ENCODE data around the gene FBXL7. TPM values are rescaled to one million over a fixed set of nuclear protein-coding genes. Genes with fewer than 3 reads are reported as not detected.

The FBXL7 gene
- total RNA-seq, 1 experiment from 2014 or later: not detected

DNA sequence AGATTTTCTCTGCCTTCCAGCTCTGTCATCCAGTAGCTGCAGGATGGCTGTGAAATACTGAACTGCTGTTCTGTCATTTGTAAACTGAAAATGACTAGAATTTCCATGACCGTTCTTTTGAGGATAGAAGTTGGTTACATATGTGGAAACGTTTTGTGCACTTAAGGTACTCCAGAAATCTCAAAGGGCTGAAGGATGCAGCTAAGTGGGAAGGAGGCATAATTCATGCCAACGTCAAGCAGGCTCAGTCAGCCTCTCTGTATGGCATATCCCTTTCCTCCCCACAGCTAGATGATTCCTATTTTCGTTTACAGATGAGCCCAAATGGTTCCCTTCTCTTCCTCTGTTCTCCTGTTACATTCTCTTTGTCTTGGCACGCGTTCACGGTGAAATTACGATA is 257.6 kb downstream of the FBXL7 start:
- Histone ChIP-seq H3K9me3 (ENCODE audit: control insufficient read depth, insufficient read depth, low read depth, low read length) (no peaks in the 10 kb centered on the region), H3K27me3 (ENCODE audit: control insufficient read depth, insufficient read depth, low read length) (no peaks in the 10 kb centered on the region), H3K27ac (ENCODE audit: low read length) (no peak overlapping the region), H3K4me3 (ENCODE audit: low read depth in 2 of 2, low read length in 2 of 2) (no peak overlapping the region), H3K36me3 (ENCODE audit: control insufficient read depth, insufficient read depth, low read length) (no peaks in the 10 kb centered on the region), H3K4me1 (ENCODE audit: control insufficient read depth, insufficient read depth, low read length) (no peaks in the 10 kb centered on the region)
- BruUV-seq (replicated peaks): no TSS peak
- no peak for ATAC-seq
- TF ChIP-seq, protein P1, sequence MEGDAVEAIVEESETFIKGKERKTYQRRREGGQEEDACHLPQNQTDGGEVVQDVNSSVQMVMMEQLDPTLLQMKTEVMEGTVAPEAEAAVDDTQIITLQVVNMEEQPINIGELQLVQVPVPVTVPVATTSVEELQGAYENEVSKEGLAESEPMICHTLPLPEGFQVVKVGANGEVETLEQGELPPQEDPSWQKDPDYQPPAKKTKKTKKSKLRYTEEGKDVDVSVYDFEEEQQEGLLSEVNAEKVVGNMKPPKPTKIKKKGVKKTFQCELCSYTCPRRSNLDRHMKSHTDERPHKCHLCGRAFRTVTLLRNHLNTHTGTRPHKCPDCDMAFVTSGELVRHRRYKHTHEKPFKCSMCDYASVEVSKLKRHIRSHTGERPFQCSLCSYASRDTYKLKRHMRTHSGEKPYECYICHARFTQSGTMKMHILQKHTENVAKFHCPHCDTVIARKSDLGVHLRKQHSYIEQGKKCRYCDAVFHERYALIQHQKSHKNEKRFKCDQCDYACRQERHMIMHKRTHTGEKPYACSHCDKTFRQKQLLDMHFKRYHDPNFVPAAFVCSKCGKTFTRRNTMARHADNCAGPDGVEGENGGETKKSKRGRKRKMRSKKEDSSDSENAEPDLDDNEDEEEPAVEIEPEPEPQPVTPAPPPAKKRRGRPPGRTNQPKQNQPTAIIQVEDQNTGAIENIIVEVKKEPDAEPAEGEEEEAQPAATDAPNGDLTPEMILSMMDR (IDR thresholded peaks at IDR 0.05): no peak
- TF ChIP-seq POLR2AphosphoS5 (IDR thresholded peaks at IDR 0.05; ENCODE audit: low read depth, low read length) (no peak), TCF7L2 (IDR thresholded peaks at IDR 0.05; ENCODE audit: low read depth, low read length) (no peak), SIN3A (IDR thresholded peaks at IDR 0.05; ENCODE audit: borderline replicate concordance, insufficient read depth, low read depth, low read length) (no peak)
- TF ChIP-seq, protein P2, sequence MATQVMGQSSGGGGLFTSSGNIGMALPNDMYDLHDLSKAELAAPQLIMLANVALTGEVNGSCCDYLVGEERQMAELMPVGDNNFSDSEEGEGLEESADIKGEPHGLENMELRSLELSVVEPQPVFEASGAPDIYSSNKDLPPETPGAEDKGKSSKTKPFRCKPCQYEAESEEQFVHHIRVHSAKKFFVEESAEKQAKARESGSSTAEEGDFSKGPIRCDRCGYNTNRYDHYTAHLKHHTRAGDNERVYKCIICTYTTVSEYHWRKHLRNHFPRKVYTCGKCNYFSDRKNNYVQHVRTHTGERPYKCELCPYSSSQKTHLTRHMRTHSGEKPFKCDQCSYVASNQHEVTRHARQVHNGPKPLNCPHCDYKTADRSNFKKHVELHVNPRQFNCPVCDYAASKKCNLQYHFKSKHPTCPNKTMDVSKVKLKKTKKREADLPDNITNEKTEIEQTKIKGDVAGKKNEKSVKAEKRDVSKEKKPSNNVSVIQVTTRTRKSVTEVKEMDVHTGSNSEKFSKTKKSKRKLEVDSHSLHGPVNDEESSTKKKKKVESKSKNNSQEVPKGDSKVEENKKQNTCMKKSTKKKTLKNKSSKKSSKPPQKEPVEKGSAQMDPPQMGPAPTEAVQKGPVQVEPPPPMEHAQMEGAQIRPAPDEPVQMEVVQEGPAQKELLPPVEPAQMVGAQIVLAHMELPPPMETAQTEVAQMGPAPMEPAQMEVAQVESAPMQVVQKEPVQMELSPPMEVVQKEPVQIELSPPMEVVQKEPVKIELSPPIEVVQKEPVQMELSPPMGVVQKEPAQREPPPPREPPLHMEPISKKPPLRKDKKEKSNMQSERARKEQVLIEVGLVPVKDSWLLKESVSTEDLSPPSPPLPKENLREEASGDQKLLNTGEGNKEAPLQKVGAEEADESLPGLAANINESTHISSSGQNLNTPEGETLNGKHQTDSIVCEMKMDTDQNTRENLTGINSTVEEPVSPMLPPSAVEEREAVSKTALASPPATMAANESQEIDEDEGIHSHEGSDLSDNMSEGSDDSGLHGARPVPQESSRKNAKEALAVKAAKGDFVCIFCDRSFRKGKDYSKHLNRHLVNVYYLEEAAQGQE (IDR thresholded peaks at IDR 0.05; ENCODE audit: insufficient read depth in 1 of 2, low read depth in 2 of 2, low read length in 1 of 2): no peak
- intact Hi-C loops (cut with micrococcal nuclease; ENCODE audit: unreplicated experiment): no loop called here
- POLR2A ChIA-PET: no interaction called here
- DNase-seq (ENCODE audit: low read depth, low spot score): no peak
- CTCF ChIA-PET: no interaction called here
- in situ Hi-C loops (cut with HindIII; ENCODE audit: low pct_unique_long_range_greater_than_20kb, low sequenced_read_pairs): no loop called here

DNA sequence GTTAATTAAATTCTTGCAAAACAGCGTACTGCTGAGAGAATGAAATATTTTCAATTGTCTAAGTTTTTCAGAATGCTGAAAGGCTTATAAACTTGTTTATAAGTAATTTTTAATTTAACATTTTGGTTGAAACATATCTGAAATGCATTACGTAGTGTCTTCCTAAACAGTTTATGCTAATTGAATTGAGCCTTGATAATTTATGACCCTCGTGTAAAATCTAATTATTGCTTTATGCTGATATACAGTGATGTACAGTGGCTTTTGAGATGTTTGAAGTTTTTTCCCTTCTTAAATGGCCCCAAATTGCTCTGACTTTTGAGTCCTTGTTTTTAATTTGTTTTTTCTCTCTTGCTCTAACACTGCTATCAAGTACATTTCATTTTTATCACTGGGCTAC is 262.7 kb downstream of the FBXL7 start:
- no TSS peak for BruUV-seq (replicated peaks)
- H3K4me1 ChIP-seq (ENCODE audit: control insufficient read depth, insufficient read depth, low read length): no peaks in the 10 kb centered on the region
- TF ChIP-seq SIN3A (IDR thresholded peaks at IDR 0.05; ENCODE audit: borderline replicate concordance, insufficient read depth, low read depth, low read length): no peak
- H3K27me3 ChIP-seq (ENCODE audit: control insufficient read depth, insufficient read depth, low read length): no peaks in the 10 kb centered on the region
- no peak overlapping the region for H3K4me3 ChIP-seq (ENCODE audit: low read depth in 2 of 2, low read length in 2 of 2)
- in situ Hi-C loops (cut with HindIII; ENCODE audit: low pct_unique_long_range_greater_than_20kb, low sequenced_read_pairs): no loop called here
- ATAC-seq (no peak), DNase-seq (ENCODE audit: low read depth, low spot score) (no peak)
- ChIA-PET CTCF (no interaction called here), POLR2A (no interaction called here)
- no peaks in the 10 kb centered on the region for H3K9me3 ChIP-seq (ENCODE audit: control insufficient read depth, insufficient read depth, low read depth, low read length)
- H3K27ac ChIP-seq (ENCODE audit: low read length): no peak overlapping the region
- intact Hi-C loops (cut with micrococcal nuclease; ENCODE audit: unreplicated experiment): no loop called here
- H3K36me3 ChIP-seq (ENCODE audit: control insufficient read depth, insufficient read depth, low read length): no peaks in the 10 kb centered on the region

DNA sequence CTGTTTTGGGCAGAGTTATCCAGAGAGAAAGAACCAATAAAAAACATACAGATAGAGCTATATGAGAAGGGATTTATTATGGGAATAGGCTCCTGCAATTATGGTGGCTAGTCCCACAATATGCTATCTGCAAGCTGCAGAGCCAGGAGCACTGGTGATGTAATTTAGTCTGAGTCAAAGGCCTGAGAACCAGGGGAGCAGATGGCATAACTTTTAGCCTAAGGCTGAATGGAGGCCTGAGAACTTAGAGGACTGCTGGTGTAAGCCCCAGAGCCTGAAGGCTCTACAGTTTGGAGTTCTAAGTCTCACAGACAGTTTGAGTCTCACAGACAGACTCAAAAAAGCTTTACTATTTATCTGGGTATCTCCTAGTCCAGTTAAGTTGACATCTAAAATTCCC is 263.8 kb downstream of the FBXL7 start:
- BruUV-seq (replicated peaks): no TSS peak
- no peaks in the 10 kb centered on the region for H3K9me3 ChIP-seq (ENCODE audit: control insufficient read depth, insufficient read depth, low read depth, low read length)
- no peaks in the 10 kb centered on the region for H3K27me3 ChIP-seq (ENCODE audit: control insufficient read depth, insufficient read depth, low read length)
- TF ChIP-seq, protein P1 (IDR thresholded peaks at IDR 0.05): no peak
- no peak for TF ChIP-seq TCF7L2 (IDR thresholded peaks at IDR 0.05; ENCODE audit: low read depth, low read length)
- TF ChIP-seq, protein P2 (IDR thresholded peaks at IDR 0.05; ENCODE audit: insufficient read depth in 1 of 2, low read depth in 2 of 2, low read length in 1 of 2): no peak
- in situ Hi-C loops (cut with HindIII; ENCODE audit: low pct_unique_long_range_greater_than_20kb, low sequenced_read_pairs): no loop called here
- no peak for DNase-seq (ENCODE audit: low read depth, low spot score)
- no peak overlapping the region for H3K27ac ChIP-seq (ENCODE audit: low read length)
- H3K36me3 ChIP-seq (ENCODE audit: control insufficient read depth, insufficient read depth, low read length): no peaks in the 10 kb centered on the region
- no peak for ATAC-seq
- ChIA-PET POLR2A (no interaction called here), CTCF (no interaction called here)
- intact Hi-C loops (cut with micrococcal nuclease; ENCODE audit: unreplicated experiment): no loop called here
- H3K4me1 ChIP-seq (ENCODE audit: control insufficient read depth, insufficient read depth, low read length): no peaks in the 10 kb centered on the region
- no peak overlapping the region for H3K4me3 ChIP-seq (ENCODE audit: low read depth in 2 of 2, low read length in 2 of 2)

Measured in Panc1 (cell line).